SH-SY5Y (cell line): Measurements from ENCODE around the gene CEBPE.

Experiments used
- GATA2 ChIP-seq: IDR thresholded peaks from 2 replicates; pipeline ENCODE4 v1.6.1; 2011; ENCODE audit warnings: mild to moderate bottlenecking, low read depth, low read length
- GATA3 ChIP-seq: IDR thresholded peaks from 2 replicates; pipeline ENCODE4 v1.6.1; 2011; ENCODE audit warnings: low read depth, mild to moderate bottlenecking, low read length, moderate library complexity

DNA sequence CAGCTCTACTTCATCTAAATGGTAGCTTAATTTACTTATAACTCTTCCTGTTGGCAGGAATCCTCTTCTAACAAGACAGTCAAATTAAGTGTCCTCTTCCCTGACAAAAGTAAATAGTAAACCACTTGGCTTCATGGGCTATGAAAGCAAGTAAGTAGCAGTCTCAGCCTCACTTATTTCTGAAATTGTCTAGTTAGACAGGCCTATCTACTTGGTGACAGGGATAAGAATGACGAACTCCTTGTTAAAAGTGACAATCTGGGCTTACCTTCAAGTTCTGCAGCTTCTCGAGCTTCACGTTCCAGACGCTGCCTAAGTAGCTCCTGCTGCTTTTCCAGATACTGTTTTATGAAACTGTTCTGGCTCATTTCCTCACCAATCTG, 28.8 kb downstream of the CEBPE start:
- TF ChIP-seq GATA2 (no peak), GATA3 (no peak)
